NCI-H1105 treated with DMSO at 0.1 percent for 48 hours (cell line): ENCODE data around the gene KLHDC10.
A peak's percentile ranks its signal among the peaks of the same experiment; 100 is the strongest.
"Not testable (repeated sequence)": the region's sequence is repeated elsewhere in the genome, so short reads cannot be mapped to it uniquely, and the experiment has no call there.

ENCODE experiments used
- DNase-seq: peaks from one replicate; lab custom pipeline; 2025; lab: John Stamatoyannopoulos, UW

The KLHDC10 gene

GRCh38 chr7:130079846-130080394, 9.6 kb downstream of the KLHDC10 start:
- no peak for DNase-seq

DNA sequence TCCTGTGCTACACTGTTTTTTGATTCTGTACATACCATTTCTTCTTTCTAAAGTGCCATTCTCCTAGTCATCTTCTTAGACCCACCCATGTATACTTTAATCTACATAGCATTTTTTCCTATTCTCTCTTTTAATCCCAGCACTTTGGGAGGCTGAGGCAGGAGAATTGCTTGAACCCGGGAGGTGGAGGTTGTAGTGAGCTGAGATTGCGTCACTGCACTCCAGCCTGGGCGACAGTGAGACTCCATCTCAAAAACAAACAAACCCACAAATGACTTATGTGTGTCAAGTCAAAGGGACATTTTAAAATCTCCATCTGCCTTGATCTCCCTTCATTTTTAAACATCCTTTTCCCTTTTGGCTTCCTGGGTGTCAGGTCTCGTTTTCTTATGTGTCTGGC, 13.2 kb downstream of the KLHDC10 start:
- DNase-seq, result not testable (repeated sequence)

DNA sequence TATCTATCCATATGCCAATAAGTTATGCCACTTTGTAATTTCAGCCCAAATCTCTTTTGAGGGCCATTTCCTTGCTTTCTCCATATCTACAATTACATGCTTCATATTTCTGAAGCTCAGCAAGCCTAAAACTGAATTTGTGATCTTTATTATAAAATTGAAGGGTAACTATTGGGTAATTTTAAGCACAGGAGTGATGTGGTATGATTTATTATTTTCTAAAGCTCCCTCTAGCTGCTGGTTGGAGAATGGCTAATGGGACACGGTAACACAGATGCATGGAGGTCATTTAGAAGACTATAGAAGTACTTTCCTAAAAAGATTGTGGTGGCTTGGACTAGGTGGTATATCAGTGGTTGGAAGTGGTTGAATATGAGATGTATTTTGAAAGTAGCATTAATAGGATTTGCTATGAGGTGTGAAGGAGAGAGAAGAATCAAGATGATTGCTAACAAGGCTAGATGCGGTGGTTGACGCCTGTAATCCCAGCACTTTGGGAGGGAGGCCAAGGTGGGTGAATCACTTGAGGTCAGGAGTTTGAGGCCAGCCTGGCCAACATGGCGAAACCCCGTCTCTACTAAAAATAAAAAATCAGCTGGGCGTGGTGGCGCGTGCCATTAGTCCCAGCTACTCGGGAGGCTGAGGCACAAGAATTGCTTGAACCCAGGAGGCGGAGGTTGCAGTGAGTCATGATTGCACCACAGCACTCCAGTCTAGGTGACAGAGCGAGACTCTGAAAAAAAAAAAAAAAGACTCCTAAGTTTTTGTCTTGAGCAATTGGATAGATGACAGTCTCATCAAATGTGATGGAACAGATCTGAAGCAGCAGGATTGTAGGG, 13.9 kb downstream of the KLHDC10 start:
- DNase-seq, result no peak

GRCh38 chr7:130085235-130085634, 14.9 kb downstream of the KLHDC10 start:
- DNase-seq, result not testable (repeated sequence)

GRCh38 chr7:130086938-130087337, 16.6 kb downstream of the KLHDC10 start:
- DNase-seq, result no peak

DNA sequence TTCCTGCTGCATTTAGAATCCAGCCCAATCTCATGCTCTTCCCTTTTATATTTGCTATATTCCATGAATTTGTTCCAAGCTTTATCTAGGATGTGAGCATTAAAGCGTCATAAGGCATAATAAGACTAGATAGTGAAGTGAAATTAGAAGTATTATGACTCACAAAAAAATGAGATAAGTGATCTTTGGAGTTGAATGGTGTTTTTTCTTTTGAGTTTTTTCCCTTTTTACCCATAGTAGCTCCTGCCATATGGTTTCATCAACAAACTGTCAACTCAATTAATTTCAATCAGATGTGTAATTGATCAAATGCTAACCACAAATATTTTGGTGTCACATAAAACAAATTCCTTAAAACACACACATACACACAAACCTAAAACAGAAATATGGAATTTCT, 17.0 kb downstream of the KLHDC10 start:
- no peak for DNase-seq

- DNase-seq, result no peak
Observed at GRCh38 chr7:130090745-130091532, 20.6 kb downstream of the KLHDC10 start.

GRCh38 chr7:130091999-130092398, 21.7 kb downstream of the KLHDC10 start:
- DNase-seq, result no peak

DNA sequence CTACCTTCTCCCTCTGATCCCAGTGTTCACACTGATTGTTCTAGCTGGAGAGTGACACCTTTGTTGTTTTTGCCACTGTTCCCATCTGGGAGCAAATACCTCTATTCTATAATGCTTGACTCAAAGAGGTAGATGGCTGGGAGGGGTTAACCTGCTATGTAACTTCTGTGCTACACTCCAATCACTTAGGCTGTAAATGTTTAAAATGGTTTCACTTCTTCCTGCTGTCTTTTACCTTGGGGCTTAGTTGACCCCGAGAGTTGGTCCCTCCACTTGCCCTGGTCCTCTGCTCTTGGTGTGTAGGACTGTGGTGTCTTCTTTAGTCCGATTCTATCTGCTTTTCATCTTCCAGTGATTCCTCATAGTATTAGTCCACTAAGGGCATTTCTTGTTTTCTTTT, 22.3 kb downstream of the KLHDC10 start:
- no peak for DNase-seq

DNA sequence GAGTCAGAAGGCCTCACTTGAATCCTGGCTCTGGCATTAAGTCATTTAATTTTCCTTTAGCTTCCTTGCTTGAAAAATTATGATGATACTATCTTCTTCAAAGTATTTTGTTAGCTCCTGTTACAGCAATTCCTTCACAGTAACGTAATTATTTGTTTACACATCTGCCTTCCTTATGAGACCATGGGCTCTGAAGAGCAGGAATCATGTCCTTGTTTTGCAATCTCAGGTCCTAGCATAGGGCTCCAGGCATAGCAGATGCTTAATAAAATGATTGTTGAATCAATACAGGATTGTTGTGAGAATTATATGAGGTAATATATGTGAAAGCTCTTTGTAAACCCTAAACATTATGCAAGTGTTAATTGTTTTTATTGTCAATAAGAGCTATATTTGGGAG, 25.5 kb downstream of the KLHDC10 start:
- no peak for DNase-seq

- DNase-seq, result peak; percentile 28
Observed at GRCh38 chr7:130096243-130096827, 26.0 kb downstream of the KLHDC10 start.

GRCh38 chr7:130099331-130099730, 29.0 kb downstream of the KLHDC10 start:
- no peak for DNase-seq

DNA sequence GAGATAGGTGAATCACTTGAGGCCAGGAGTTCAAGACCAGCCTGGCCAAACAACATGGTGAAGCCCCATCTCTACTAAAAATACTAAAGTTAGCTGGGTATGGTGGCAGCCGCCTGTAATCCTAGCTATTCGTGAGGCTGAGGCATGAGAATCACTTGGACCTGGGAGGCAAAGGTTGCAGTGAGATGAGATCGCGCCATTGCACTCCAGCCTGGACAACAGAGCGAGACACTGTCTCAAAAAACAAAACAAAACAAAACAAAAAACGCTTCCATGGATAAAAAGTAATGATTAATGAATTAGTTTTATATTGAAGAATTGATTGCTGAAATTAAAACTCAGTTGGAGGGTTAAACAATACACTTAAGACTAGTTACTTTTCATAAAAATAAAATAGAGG, 32.3 kb downstream of the KLHDC10 start:
- no peak for DNase-seq

GRCh38 chr7:130107949-130108674, 37.8 kb downstream of the KLHDC10 start:
- no peak for DNase-seq

GRCh38 chr7:130108809-130109208, 38.5 kb downstream of the KLHDC10 start:
- no peak for DNase-seq

GRCh38 chr7:130112093-130112492, 41.8 kb downstream of the KLHDC10 start:
- no peak for DNase-seq

- no peak for DNase-seq
Observed at GRCh38 chr7:130112662-130113425, 42.5 kb downstream of the KLHDC10 start.

DNA sequence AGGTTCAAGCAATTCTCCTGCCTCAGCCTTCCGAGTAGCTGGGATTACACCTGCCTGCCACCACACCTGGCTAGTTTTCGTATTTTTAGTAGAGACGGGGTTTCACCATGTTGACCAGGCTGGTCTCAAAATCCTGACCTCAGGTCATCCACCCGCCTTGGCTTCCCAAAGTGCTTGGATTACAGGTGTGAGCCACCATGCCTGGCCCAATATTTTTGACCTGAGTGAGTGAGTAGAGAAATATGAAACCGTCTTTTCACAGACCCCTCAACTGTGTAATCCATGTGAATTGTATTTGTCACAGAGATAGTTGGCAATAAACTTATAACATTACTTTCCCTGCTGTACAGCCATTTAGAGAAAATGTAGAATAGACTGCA, 43.1 kb downstream of the KLHDC10 start:
- DNase-seq, result not testable (repeated sequence)

GRCh38 chr7:130113887-130114286, 43.6 kb downstream of the KLHDC10 start:
- no peak for DNase-seq

DNA sequence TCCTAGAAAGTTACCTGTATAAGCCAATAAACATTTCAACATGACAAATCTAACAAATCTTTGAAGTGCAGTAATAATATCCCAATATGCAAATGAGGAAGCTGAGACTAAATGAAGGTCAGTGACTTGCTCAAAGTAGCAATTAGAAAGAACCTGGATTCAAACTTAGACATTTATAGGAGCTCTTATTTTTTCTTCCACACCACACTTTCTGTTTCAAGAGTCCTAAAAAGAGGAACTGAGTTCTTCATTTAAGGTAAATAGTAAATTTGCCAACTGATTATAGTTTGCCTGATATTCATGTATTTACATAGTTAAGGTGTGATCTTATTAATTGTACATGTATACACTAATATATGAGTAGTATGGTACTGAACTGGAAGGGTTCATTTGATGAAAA, 44.0 kb downstream of the KLHDC10 start:
- DNase-seq, result no peak

- no peak for DNase-seq
Observed at GRCh38 chr7:130114776-130115175, 44.4 kb downstream of the KLHDC10 start.
